GM21825 (cell line): ENCODE results near the gene MAPKAPK3.

Source experiments
- ATAC-seq: cut with Tn5 transposase; IDR thresholded peaks from one replicate; pipeline ENCODE4 v1.9.1; 2021; ENCODE audit warnings: mild to moderate bottlenecking, moderate library complexity; ENCODE audit not compliant: unreplicated experiment

Gene MAPKAPK3

DNA sequence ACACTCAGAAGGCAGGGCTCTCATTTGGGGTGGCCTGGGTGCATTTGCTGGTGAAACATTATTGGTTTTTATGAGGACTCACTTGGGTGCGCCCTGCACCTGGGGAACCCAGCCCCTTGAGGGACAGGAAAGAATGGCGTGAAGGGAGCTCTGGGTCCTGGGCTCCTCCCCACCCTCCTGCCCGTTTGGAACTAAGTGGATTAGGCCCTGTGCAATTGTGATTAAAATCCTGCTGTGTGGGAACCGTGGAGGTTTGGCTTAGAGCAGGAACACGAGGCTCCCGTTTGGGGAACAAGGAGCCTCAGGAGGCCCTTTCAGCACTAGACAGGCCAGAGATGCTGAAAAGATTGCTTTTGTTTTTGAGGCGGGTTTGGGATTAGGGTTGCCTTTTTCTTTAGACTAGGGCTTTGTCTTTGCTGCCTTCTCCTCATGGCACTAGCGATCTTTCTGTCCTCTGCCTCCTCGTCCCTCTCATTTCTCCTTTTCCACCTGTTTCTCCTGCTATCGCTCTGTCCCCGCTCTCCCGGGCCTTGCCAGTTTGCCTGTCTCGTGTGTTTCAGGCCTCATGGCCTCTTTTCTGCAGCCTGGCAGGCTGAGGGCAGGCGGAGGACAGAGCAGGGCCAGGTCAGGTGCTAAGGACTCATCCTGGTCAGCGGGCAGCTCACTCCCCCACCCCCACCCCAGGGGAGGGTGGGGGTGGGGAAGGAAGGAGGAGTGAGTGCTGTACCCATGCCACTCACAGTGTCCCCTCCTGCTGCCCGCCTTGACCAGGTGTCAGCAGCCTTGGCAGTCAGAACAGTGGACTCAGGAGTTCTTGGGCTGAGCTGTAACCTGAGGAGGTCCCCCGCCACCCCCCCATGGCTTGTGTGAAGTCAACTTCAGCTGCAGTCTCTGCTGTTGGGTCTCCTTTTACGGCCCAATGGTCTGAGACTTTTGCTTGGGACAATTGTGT is 8.6 kb downstream of the MAPKAPK3 start:
- no peak for ATAC-seq

DNA sequence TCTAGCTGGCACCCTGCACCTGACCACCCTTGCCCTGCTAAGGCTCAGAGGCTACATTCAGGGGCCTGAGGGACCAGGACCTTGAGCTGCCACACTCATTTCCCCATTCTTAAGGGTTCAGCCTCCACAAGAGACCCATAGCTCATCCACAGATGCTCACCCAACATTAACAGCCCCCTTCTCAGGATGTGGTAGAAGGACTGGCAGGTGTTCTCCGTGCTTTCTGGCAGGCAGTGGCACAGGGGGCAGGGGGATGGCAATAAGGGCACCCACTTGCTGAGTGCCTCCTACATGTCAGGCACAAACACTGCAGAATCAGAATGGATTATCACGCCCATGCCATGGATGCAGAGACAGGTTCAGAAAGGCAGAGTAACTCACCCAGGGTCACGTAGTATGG is 9.4 kb downstream of the MAPKAPK3 start:
- ATAC-seq = no peak

DNA sequence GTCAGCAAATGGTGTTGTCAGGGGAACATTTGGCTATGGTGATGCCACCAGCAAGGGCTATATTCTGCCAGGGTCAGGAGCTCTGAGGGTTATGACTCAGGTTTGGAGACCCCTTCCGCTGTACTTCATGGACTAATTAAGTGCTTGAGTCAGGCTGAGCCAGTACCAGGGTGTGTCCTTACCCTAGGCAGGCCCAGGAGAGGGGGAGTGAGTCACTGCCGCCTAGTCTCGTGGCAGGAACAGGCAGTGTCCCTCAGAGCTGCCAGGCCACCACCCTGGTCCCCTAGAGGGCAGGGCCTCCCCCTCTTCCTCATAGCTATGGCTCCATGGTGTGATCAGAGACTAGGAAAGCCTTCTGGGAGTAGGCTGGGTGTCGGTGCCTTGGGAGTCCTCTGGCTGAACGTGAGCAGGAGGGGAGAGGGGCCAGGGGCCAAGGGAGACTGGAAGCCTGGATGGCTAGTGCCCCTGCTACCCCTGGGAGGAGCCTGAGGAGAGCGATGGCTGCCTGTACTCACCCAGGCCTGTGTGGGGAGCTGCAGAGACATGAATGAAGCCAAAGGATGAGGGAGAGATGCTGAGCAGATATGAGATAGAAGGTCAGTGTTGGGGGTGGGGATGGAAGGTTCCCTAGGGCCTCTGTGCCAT is 10.6 kb downstream of the MAPKAPK3 start:
- ATAC-seq = no peak

DNA sequence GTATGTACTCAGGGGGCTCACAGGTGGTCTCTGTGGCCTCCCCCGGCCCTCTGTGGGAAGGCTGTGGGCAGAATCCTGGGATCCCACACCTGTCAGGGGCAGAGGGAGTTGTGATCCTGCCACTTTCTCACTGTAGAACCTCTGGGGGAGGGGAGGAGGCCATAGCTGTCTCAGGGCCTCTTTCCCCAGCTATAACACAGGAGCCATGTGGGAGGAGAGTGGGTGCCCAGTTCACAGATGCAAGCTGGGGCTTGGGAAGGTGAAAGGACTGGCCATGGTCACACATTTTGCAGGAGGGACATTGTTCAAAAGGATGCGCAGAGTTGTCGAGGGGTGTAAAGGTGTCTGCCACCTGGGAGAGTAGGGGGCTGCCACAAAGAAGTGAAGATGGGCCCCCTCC is 11.7 kb downstream of the MAPKAPK3 start:
- ATAC-seq = no peak

DNA sequence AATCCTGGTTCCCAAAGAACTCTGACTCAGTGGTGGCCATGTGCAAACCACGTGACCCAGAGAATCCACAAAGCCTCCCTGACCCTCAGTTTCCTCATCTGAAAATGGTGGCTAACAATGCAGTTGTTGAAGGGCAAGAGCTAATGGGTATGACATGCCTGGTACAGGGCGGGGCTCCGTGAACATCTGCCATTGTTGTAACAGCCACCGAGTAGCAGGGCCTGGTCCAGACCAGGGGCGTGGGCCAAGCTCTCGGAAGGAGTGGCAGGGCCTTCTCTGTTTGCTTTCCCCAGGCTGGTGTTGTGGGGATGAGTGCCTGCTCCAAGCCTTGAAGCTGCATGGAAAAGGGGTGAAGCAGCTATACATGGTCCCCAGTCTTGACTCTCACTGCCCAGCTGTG is 13.4 kb downstream of the MAPKAPK3 start:
- ATAC-seq = no peak

DNA sequence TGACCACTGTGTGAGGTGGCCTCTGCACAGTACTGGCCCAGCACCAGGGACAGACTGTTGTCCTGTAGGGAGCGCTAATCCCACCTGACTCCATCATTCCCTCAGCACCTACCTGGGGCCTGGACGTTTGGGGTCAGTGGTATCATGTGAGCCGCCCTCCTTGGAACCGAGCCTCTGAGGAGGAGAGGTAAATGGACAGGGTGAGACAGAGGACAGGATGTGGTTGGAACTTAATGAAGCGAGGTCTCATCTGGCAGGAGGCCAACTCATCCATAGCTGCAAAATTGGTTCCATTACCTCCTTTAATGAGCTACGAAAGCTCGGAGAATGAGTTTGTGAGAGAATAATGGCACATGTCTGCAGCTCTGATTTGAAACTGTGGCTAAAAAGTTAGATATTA is 13.9 kb downstream of the MAPKAPK3 start:
- ATAC-seq = no peak

DNA sequence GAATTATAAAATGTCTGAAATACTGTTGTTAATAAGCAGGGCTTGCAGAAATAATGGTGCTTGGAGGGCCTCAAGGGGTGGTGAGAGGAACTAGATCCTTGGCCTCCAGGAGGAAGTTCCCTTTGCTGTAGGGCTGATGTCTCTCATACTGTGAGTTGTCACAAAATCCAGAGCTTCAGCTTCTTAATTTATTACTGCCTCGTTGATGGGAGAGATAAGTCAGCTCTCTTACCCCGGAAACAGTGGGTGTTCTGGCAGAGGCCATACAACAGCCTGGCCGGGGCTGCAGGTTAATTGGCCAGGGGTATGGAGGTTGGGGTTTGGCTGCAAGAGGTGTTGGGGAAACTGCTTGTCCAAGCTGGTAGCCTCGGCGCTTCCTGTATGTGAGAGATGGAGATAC is 15.5 kb downstream of the MAPKAPK3 start:
- no peak for ATAC-seq

DNA sequence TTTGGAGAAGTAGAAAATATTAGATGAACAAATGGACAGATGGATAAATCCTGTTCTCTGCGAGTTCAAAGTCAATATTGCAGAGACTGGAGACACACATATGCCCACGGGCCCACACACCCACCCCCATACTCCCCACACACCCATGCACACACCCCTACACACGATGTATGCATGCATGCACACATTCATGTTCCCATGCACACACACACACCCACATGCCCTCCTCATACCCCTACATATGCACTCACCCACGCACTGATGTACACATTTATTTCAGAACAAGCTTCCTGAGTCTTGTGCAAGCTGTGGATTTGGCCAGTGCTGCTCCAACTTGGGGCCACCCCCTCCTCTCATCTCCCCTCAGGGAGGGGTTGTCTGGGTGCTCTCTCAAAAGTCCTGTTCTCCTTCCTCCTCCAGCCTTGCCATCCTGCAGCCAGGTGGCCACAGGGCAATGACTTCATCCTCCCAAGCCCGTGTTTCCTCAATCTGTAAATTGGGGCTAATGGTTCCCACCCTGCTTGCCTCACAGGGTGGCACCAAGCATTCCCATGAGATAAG is 16.4 kb downstream of the MAPKAPK3 start:
- no peak for ATAC-seq

DNA sequence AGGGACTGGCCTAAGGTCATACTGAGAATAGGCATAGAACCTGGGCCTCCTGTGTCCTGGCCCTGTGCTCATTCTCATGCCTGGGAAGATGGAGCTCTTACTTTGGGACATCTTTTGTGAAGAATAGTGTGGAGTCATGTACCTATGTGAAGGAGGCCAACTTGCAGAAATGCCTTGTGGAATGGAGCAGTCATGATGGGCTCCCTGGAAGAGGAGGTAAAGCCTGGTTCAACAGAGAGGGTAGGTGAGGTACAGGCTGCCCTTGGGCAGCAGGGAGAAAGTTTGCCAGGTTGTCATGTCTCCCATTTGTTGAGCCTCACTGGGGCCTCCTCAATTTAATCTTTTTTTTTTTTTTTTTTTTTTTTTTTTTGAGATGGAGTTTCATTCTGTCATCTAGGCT is 18.1 kb downstream of the MAPKAPK3 start:
- no peak for ATAC-seq

DNA sequence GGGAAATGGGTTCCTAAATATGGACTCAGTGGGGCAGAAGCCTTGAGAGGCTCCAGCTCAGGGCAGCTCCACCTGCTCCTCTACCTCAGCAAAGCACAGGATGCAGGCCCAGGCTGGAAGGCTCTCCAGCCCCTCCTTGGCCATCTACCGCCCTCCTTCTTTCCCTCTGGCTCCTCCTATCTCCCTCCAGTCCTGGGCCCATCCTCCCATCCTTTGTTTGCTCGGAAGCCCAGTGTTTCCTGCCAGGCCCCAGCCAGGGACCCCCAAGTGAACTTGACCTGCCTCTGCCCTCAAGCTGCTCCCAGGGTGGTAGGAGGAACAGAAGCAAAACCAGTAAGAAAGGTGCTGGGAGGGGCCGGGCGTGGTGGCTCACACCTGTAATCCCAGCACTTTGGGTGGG is 20.1 kb downstream of the MAPKAPK3 start:
- ATAC-seq = no peak

DNA sequence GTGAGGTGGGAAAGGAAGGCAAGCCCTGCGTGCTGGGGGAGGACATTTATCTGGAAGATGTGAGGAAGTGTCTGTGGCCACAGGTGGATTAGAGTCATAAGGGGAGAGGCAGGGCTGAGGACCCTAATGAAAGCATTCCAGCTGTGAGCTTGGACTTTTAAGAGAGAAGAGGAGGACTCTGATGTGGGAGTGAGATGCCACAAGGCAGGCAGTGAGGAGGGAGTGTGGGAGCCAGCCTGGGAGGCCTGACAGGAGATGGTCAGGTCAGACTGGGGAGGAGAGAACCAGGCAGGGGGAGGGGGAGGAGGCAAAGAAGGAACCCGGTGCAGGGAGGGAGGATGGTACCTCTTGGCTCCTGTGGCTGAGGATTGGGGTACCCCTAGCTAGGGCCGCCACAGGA is 21.0 kb downstream of the MAPKAPK3 start:
- no peak for ATAC-seq

DNA sequence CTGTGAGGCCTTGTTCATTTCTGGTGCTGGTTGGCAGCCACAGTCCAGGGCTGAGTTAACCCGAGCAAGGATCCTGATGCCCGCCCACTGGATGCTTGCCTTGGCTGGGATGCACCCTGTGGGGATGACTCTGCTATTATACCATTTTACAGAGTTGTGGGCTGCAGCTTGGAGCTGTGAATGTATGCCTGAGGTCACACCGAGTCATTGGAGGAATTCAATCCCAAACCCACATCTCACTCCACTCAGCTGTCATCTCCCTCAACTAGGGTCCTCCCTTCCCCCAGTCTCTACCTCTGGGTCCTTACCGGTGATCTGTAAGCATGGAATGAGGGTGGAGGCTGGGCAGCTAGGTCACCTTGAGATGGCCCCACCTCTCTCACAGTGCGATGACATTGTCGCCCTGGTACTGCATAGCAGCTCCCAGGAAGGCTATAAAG is 22.1 kb downstream of the MAPKAPK3 start:
- ATAC-seq = no peak

DNA sequence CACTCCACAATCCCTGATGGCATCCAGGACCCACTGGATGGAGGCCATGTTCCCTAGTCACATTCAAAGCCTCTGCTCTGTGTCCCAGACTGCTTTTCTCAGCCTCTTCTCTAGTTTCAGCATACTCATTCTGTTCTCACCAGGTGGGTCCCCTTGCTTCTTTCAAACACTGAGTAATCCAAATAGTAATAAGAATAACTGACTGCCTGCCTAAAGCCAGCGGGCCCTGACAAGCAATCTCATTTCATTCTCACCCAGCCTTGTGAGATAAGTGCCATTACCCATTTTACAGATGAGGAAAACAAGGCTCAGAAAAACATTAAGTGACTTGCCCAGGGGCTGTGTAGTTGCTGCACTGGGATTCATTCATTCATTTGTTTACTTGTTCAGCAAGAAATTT is 25.4 kb downstream of the MAPKAPK3 start:
- ATAC-seq = no peak

DNA sequence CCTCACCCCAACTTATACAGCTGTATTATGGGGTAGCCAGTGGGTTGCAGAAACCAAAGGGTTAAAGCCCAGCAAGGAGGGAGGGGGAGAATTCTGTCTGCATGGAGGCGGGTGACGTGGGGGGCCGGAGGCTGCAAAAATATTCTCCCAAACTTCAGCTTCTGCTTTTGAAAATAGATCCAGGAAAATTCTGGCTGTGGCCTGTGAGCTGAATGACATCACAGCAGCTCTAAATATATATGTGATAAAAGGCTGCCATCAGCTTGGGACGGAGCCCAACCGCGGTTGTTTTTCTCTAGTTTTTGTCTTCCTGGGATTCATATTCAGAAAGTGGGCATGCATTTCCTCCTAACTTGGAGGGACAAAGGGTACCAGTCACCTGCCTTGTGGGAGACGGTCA is 27.6 kb downstream of the MAPKAPK3 start:
- no peak for ATAC-seq

DNA sequence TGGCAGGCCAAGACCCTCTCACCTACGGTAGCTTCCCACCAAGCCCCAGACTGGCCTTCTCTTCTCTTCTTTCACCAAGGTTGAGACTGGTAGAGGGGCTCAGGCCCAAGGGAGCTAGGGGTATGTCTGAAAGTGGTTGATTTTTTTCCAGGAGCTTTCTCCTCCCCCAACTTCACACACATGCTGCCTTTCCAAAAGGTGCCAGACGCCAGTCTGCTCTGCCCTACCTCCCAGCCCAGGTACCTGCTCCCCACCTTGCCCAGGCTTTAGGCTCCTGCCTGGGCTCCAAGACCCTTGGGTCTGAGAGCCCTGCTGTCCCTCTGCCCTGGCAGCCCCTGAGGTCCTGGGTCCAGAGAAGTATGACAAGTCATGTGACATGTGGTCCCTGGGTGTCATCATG is 28.4 kb downstream of the MAPKAPK3 start:
- no peak for ATAC-seq

DNA sequence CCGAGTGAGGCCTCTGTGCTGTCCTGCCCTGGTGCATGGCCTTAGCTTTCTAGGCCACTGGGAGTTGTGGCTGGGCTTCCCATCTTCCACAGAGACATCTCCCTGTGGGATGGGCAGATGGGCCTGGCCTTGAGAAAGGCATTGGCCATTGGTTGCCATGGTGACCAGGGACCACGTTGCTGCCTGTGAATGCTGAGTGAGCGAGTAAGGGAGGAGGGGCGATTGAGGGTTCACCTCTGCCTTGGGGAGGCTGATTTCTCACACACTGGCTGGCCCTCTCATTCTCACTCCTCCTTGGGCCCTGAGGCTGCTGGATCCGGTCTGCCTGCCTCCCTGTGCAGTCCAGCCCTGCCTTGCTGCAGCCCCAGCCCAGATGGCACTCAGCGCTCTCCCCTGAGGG is 31.4 kb downstream of the MAPKAPK3 start:
- ATAC-seq = no peak

DNA sequence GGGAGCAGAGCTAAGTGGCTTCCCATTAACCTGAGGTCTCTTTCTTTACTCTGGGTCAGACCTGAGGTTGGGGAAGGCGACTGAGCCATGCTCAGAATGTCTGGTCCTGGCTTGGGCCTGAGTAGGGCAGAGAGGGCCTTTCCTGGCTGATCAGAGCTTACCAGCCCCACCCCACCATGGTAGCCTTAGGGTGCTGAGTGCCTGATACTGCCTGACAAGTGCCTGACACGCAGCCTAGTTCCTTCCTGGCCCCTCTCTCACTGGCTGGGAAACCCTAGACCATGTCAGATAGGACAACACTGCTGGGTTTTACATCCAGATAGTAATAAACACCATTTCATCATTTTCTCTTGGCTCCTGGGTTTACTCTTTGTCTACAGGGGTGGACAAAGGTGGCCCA is 32.0 kb downstream of the MAPKAPK3 start:
- no peak for ATAC-seq

DNA sequence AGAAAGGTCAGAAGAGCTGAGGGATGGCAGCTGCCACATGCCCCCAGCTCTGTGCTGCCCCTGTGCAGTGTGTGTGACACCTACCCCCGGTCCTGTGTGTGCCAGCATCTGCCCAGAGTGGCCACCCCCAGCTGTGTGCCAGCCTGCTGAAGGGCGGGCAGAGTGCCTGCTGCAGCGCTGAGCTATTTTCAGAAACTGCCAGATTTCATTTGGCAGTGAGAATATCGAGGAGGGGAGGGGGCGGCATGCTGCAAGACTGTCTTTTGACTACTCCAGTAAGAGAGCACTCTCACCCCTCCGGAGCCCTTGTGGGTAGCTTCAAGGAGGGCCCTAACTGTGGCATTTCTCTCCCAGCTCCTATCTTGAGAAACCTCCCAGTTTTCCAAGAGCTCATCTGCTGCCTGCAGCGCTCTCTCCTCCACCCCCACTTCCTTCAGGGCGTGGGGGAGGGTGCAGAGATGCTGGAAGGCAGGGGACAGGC is 32.5 kb downstream of the MAPKAPK3 start:
- ATAC-seq = no peak

DNA sequence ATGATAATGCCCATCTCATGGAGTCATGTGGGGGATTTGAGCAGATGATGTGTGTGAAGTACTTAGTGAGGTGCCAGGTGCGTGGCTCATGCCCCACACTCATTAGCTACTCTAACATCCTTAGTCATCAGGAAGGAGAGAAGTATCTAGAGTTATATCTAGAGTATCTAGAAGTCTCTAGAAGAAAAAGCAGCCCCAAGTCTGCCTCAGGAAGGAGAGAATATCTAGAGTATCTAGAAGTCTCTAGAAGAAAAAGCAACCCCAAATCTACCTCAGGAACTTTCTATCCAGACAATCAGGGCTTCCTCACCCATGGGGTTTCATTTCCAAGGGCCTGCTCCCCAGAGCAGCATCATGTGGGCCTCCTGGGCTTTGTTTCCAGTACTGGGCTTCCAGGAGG is 33.1 kb downstream of the MAPKAPK3 start:
- no peak for ATAC-seq

DNA sequence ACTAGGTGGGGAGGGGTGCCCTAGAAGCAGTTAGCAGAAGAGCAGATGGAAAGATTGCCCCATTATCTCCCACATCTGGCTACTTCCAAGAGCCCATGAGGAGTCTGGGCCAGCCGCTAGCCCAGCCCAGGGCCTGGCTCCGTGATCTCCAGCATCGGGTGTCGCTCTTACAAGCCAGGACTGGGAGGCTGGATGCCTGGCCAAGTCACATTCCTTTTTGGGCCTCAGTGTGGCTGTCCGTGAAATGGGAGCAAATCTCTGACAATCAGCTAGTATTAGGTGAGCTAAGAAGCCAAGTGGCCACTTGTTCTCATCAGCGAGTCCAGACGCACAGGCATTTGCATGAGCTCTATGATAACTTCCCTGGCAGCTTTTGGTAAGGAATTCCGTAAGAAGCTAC is 34.5 kb downstream of the MAPKAPK3 start:
- ATAC-seq = no peak

DNA sequence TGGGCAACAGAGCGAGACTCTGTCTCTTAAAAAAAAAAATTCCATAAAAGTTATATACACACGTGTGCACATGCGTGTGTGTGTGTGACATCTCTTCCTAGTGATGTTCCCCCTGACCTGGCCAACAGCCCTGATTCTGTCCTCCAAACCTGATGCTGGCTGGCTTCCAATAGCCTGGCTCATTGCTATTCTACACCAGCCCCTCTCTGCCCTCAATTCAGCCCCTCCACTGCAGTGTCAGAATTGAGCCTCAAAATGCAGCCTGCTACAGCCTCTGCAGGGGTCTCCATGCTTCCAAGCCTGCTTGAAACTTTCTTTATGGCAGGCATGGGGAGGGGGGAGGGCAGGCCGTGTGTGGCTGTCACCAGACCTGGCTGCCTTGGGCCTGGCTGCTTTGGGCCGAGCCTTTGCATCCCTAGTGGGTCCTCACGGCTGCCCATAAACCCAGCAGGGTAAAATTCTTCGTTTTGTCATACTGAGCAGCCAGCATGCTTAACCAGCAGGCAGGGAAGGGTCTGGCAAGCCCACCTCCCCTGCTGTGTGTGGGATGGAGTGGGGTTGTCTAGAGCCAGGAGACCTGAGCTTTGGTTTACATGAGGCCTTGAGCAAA is 35.1 kb downstream of the MAPKAPK3 start:
- ATAC-seq = no peak
